Activated CD8-positive, alpha-beta memory T cell treated with anti-CD3 and anti-CD28 coated beads for 4 hours (primary cell): ENCODE results near the gene ZNF197.
"Not testable (repeated sequence)": the region's sequence is repeated elsewhere in the genome, so short reads cannot be mapped to it uniquely, and the experiment has no call there.

Experiments used
- DNase-seq, 2 donors: peaks; one replicate each; pipeline ENCODE4 v3.0.0-alpha.2; 2020; ENCODE audit warnings: low read depth in 2 of 2

Gene ZNF197

DNA sequence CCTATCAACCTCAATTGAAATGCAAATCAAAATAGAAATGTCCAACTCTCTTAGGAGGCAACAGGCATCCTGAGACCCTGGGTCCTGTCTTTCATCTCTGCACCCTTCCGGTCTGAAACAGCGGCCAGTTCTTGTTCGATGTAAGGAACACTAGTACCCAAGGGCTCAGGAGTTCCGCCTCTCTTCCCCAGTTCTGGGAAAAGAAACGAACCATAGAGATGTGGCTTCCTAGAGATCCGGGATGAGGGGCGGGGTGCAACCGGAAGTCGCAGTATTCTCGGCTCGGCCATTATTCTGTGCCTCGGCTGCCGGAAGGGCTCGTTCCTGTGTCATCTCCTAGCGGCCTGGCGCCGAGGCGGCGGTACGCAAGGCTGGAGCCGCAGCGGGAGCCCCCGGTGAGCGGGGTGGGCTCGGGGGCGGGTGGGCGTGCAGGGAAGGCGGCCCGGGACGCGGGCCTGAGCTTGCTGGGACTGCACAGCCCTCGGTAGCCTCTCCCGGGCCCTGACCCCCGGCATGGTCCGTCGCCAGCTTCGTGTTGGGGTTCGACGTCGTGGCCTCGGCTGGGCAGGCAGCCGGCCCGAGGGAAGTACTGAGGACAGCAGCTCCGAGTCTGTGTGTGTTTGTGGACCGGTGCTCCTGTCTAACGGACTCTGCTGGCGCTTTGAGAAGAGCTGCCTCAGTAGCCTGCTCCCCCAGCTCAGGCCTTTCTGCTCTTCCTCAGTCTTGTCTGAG lies at the start of gene ZNF197:
Gene ZNF197, plus strand, starts transcription at position 288 of the 732 bp plus-strand sequence. CDS start 4,119 bp downstream, outside the sequence.
- DNase-seq = peak; percentile 30 to 33

DNA sequence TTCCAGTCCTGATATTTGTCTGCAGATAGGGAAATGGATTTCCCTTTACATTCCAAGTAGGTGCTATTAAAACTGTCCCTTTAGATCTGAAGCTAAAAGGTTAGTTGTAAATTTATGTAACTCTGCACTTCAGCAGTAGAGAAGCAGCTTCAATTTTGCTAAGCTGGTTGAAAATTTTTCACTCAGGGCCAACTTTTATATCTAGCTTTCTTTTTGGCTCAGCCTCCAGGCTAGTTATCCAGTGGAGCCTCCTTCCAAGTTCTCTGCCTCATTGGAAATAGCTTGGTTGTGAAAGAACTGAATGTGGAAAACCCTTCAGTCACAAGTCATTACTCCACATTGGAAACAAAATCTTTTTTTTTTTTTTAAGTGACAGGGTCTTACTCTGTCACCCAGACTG lies 48.2 kb upstream of the ZNF197 start:
- no peak for DNase-seq

DNA sequence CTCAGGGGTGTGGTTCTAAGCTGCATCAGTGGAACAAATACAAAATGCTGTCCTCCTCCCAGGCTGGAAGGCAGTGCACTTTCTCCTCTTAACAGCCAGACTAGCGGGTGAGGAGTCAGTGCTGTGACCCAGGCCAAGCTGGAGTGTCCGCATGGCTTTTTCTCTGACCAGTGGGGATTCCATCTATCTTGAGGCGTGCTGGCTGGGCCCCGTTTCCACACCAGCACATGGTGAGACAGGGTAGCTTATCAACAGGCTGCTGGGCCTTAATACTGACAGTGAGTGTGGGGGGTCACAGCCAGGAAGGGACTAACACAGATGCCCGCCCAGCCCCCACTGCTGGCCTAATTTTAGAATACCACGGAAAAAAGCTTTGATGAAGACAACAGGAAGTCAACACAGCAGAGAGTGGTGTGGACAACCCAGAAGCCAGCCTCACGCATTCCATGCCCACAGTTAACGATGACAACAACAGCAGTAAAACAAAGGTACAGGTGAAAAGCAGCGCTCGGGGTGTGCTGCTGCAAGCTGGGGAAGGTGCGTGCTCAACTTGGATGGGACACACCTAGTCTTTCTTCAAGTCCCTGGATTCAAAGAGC lies 47.4 kb upstream of the ZNF197 start:
- not testable (repeated sequence) for DNase-seq

DNA sequence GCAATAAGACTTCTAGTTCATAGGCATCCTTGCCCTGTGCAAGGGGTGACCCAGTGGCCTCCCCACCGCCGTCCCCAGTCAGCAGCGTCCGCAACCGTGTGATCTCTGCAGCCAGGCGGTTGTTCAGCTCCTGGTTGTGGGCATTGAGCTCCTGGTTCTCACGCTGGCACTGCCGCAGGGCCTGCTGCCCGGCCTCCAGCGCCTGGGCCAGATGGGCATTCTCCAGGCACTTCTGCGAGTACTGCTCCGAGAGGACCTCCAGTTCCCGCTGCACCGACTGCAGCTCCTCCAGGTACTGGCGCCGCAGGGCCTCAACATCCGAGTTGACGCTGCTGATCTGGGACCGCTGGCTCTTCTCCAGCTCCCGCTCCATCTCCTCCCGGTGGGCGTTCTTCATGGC lies 46.5 kb upstream of the ZNF197 start:
- not testable (repeated sequence) for DNase-seq

DNA sequence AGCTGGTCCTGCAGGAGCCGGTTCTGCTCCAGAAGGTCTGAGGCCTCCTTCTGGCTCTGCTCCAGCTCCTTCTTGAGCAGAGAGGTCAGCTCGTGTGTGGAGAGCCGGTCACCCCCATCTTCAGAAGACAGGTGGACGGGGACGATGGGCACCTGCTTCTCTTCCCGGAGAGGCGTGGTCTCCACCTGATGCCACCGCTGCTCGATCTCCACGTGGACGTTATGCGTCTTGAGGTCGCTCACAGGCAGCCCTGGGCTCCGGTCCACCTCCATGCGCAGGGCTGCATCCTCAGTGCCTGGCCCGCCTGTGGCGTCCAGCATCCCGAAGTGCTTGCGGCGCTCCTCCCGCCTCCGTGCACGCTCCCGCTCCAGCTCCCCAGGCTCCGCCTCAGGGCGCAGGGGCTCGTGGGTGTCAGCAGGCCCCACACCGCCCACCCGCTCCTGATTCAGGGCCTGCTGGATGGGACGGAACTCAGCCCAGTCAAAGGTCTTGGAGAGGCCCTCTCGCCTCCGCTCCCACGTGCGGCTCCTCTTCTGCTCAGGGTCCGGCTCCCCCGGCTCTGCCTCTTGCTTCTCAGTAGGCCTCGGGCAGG lies 45.8 kb upstream of the ZNF197 start:
- not testable (repeated sequence) for DNase-seq

DNA sequence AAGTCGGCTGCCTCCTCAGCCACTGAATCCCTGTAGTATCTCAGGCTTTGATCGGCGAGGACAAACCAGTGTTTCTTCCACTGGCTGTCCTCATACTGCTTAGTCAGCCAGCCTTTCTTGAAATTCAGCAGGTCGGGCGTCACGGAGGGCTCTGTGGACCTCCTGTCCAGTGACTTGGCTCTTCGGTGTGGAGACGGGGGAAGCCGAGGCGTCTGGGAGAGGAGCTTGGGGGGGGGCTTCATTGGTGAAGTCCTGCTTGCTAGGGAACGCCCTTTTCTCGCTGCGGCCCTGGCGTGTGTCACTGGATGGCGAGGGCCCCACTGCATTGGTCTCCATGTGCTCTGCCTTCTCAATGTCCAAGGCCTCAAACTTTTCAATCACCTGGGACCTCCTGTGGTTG lies 45.1 kb upstream of the ZNF197 start:
- not testable (repeated sequence) for DNase-seq

DNA sequence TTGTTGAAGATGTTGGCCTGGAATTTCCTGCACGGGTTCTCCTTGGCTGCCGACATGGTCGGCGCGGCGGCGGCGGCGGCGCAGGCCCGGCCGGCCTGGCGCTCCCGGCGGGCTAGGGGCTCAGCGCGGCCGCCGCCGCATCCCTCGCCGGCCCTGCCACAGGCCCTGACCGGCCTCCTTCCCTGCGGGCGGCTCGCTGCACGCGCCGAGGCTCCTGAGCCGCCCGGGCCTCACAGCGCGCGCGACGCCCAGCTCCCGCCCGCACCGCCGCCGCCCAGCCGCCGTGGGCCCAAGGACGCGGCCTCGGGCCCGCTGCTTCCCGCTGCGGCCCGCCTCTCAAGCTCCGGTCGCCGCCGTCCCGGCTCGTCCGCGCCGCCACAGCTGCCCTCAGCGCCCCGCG lies 43.9 kb upstream of the ZNF197 start:
- not testable (repeated sequence) for DNase-seq

DNA sequence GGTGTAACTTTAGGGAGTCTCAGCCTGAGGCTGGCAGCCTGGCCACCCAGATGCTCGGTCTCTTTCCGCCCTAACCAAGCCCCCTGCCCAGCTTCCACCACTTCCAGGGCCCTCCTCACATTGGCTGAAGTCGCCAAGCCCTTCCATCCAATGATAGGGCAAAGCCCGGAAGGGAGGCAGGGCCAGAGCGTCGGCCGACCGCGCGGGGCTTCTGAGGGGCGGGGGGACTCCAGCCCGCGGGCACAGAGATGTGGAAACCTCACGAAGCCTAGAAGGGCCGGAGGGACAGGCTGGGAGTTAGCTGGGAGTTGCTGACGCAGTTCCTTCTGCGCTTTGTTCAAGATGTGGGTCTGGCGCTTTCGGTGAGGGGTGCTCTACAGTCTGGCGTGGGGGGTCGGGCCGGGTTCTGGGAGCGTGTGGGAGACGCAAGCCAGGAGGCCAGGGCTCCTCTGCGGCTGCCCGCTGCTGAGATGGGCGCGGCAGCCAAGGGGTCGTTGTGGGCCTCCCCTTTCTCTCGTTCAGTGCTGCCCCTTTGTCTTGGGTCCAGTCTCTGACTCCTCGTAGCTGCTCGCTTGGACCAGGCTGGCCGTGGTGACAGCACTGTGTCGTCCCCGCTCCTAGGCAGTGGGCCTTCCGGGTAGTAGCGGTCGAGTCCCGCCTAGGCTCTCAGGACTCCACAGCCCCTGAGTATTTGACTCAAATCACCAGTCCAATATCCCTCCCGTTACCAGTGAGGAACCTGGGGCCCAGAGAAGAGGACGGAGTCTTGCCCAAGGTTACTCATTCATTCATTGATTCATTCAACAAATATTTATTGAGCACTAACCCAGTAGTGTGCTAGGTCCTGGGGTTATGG lies 40.0 kb upstream of the ZNF197 start, which contains the start of gene ZNF660:
Gene ZNF660, plus strand, starts transcription at position 319 of the 856 bp plus-strand sequence. CDS start 9,230 bp downstream, outside the sequence.
- DNase-seq = no peak

DNA sequence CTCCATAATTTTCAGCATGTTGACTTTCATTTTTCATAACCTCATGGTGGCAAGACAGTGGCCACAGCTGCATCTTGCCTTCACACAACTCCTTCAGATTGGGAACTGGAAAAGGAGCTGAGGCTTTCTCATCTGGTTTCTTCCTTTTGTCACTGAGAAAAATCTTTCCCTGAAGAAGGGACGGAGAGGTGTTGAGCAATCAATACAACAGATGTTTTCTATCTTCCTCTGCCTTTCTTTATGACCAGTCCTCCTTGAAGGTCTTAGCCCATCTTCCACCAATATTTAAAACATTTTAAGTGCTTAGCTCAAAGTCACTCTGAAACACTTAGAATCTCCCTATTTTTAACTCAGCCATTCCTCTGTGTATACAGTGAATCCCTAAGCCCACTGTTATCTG lies 28.2 kb upstream of the ZNF197 start:
- no peak for DNase-seq

DNA sequence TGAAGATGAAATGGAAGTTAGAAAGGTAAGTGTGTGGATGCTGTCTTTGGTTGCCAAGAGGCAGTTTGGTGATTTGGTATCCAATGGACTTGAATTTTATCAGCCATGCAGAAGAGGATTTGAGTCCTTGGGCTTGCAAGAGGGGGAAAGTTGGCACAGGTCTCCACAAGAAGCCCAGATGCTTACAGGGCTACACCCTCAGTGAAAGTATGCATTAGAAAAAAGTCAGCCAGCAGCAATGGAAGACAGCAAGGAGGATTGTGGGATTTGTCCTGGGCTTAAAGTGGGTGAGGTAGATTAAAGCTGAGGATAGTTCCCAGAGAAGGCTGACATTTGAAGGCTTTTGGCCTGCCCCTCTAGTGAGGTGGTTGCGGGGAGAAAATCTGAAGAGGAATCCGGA lies 23.1 kb upstream of the ZNF197 start:
- no peak for DNase-seq

DNA sequence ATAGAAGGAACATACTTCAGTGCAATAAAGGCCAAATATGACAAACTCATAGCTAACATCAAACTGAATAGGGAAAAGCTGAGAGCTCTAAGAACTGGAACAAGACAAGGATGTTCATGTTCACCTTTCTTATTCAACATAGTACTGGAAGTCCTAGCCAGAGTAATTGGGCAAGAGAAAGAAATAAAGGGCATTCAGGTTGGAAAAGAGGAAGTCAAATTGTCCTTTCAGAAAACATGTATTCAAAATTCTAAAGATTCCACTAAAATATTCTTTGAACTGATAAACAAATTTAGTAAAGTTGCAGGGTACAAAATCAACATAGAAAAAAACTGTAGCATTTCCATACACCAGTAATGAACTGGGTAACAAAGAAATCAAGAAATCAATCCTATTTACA lies 12.2 kb upstream of the ZNF197 start:
- DNase-seq = no peak

DNA sequence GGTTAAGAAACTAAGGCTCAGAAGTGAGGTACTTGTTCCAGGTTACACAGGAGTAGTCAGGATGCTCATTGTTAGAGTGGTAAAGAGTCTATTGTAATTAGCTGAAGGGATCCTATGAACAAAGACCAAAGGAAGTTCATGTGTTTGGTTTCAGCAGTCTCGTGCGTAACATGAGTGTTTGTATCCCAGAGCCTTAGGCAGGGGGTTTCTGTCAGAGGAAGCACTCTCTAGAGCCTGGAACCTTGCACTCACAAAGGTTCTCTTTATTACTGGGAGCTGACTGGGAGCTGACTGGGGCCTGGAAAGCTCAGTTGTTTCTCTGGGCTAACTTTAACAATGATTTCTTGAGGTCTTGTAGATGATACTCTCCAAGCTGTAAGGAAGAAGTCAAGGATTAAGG lies 3.9 kb downstream of the ZNF197 start:
- no peak for DNase-seq

DNA sequence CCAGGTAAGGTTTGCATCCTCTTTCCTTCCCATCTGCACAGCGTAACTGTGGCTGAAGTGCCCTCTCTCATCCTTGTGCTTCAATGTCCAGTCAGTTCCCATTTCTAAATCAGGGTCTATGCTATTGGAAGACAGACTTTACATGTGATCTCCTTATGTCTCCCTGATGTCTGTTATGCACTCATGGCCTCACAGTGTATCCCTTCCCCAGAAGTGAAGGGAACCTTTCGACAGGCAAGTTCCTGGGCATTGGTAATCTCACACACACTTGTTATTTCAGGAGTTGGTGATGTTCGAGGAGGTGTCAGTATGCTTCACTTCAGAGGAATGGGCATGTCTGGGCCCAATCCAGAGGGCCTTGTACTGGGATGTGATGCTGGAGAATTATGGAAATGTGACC lies 7.4 kb downstream of the ZNF197 start:
- no peak for DNase-seq

DNA sequence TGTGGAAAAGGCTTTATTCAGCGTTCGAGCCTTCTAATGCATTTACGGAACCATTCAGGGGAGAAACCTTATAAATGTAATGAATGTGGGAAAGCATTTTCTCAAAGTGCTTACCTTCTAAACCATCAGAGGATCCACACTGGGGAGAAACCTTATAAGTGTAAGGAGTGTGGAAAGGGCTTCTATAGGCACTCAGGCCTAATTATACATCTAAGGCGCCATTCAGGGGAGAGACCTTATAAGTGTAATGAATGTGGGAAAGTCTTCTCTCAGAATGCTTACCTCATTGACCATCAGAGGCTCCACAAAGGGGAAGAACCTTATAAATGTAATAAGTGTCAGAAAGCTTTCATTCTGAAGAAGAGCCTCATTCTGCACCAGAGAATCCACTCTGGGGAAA lies 17.5 kb downstream of the ZNF197 start:
- DNase-seq = no peak

DNA sequence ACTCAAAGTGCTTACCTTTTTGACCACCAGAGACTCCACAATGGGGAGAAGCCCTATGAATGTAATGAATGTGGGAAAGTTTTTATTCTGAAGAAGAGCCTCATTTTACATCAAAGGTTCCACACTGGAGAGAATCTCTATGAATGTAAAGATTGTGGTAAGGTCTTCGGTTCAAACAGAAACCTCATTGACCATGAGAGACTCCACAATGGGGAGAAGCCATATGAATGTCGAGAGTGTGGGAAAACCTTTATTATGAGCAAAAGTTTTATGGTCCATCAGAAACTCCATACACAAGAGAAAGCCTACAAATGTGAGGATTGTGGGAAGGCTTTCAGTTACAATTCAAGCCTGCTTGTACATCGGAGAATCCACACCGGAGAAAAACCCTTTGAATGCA lies 18.2 kb downstream of the ZNF197 start:
- no peak for DNase-seq

DNA sequence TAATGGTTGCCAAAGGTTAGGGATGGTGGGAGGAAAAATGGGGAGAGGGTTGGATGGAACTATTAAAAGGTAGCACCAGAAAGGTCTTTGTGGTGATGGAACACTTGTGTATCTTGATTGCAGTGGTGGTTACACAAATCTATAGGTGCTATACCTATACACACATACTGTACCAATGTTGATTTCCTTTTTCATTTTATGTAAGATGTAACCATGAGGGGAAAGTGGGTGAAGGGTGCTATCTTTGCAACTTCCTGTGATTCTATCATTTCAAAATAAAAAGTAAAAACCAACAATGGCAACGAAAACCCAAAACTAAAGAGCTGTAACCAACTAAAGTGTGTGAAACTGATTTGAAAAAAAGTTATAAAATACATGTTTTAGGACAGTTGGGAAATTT lies 22.9 kb downstream of the ZNF197 start:
- DNase-seq = no peak

DNA sequence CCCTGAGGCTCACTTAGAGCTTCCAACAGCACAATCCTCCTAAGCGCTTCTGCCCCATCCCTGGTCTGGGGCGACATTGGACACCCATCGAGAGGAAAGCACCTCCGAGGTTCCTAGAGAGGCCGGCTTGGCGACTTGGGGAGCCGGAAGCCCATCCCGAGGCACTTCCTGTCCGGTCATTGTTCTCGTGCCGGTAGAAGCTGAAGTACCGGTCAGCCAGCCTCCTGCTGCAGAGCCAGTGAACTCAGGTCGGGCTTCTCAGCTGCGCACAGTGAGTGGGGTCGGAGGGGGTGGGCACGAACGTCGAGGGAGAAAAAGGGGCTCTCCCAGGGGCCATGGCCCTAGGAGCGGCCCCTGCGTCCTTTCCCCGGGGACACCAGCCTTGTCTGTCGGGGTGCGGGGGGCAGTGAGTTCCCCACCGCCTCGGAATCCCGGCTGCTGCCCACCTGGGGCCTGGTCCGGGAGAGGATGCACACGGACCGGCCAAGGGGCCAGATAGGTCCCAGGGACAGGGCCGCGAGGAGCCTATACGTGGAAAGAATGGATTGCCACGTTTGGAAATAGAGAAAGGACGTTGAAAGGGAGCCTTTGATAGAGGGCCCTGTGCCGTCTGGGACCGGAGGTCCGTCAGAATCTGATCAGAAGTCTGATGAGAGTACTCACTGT lies 23.9 kb downstream of the ZNF197 start, which contains the start of gene ZNF35:
Gene ZNF35, plus strand, starts transcription at position 169 of the 666 bp plus-strand sequence. CDS start 2,336 bp downstream, outside the sequence.
- DNase-seq = peak; percentile 2 to 5

DNA sequence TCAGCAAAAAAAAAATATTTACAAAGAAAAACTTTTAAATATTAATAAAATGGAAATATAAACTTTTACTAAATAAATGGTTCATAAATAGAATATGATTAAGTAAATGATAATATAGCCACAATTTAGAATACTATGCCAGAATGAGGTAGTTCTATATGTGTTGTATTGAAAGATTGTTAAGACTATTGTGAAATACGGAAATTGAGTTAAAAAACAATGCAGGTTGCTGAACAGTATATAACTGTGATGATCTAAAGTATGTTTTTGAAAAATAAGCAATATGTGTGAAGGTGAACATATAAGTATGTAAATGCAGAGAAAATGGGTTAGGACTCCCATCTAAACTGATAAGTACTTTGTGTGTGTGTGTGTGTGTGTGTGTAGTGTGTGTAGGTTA lies 24.9 kb downstream of the ZNF197 start:
- no peak for DNase-seq

DNA sequence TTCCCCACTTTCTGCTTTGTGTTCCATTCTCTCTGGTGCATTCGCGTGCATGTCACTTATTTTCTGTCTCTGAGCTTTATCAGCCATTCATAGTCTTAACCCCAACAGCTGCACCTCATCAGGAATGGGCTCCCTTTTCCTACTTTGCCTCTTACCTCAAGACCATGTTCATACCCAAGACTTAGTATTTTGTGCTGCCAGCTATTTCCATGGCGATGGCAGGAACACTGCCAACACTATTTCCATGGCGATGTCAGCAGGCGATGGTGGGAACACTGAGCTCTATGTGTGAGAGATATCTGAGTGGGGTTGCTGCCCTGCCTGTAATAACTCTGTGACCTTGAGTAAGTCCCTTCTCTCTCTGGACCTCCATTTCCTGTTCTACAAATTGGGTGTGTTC lies 29.2 kb downstream of the ZNF197 start:
- DNase-seq = no peak

DNA sequence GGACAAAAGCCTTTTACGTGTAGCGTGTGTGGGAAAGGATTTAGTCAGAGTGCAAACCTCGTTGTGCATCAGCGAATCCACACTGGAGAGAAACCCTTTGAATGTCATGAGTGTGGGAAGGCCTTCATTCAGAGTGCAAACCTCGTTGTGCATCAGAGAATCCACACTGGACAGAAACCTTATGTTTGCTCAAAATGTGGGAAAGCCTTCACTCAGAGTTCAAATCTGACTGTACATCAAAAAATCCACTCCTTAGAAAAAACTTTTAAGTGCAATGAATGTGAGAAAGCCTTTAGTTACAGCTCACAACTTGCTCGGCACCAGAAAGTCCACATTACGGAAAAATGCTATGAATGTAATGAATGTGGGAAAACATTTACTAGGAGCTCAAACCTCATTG lies 34.2 kb downstream of the ZNF197 start:
- DNase-seq = no peak

DNA sequence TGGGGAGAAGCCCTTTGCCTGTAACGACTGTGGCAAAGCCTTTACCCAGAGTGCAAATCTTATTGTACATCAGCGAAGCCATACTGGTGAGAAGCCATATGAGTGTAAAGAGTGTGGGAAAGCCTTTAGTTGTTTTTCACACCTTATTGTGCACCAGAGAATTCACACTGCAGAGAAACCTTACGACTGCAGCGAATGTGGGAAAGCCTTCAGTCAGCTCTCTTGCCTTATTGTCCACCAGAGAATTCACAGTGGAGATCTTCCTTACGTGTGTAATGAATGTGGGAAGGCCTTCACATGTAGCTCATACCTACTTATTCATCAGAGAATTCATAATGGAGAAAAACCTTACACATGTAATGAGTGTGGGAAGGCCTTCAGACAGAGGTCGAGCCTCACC lies 34.6 kb downstream of the ZNF197 start:
- DNase-seq = no peak
